Measurements from ENCODE around the gene ZNF407.
"Not testable (repeated sequence)": the region's sequence is repeated elsewhere in the genome, so short reads cannot be mapped to it uniquely, and the experiment has no call there.

The ZNF407 gene

DNA sequence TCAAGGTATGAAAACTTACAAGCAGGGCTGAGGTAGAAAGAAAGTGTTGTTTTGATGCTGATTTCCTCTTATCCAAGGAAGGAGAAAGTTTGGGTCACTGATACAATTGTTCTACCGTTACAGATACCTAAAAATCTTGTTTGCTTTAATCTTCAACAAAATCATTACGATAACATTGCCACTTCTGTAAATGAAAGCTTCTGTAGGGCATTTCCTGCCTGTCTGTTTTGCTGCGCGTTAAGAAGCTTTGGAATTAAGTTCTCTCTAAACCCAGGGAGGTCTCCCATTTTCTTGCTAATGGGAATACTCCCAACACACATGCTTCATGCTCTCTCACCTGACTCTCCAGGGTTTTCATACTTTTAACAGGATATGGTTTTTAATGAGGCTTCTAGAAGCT lies 352.8 kb downstream of the ZNF407 start:
- H3K36me3 ChIP-seq (ENCODE audit: control insufficient read depth, insufficient read depth, low read length): no peaks in the 10 kb centered on the region
- no peak overlapping the region for H3K4me3 ChIP-seq (ENCODE audit: low read length)
- no peak overlapping the region for H3K9ac ChIP-seq (ENCODE audit: low read length)
- peaks cover 5% of the 10 kb centered on the region for H3K4me1 ChIP-seq (ENCODE audit: control insufficient read depth, insufficient read depth, low read length)
- H3K27ac ChIP-seq (ENCODE audit: low read depth, low read length): no peak overlapping the region
- H3K27me3 ChIP-seq (ENCODE audit: control insufficient read depth, insufficient read depth, low read length): no peaks in the 10 kb centered on the region

GRCh38 chr18:74951165-74951760 lies 353.6 kb downstream of the ZNF407 start:
- Histone ChIP-seq H3K4me3 (ENCODE audit: low read length) (no peak overlapping the region), H3K9ac (ENCODE audit: low read length) (no peak overlapping the region), H3K27ac (ENCODE audit: low read depth, low read length) (no peak overlapping the region), H3K36me3 (ENCODE audit: control insufficient read depth, insufficient read depth, low read length) (no peaks in the 10 kb centered on the region), H3K27me3 (ENCODE audit: control insufficient read depth, insufficient read depth, low read length) (no peaks in the 10 kb centered on the region), H3K4me1 (ENCODE audit: control insufficient read depth, insufficient read depth, low read length) (peaks cover 5% of the 10 kb centered on the region)

GRCh38 chr18:74957588-74958224 lies 360.0 kb downstream of the ZNF407 start:
- no peaks in the 10 kb centered on the region for H3K4me1 ChIP-seq (ENCODE audit: control insufficient read depth, insufficient read depth, low read length)
- H3K27me3 ChIP-seq (ENCODE audit: control insufficient read depth, insufficient read depth, low read length): no peaks in the 10 kb centered on the region
- H3K4me3 ChIP-seq (ENCODE audit: low read length): no peak overlapping the region
- H3K36me3 ChIP-seq (ENCODE audit: control insufficient read depth, insufficient read depth, low read length): no peaks in the 10 kb centered on the region
- no peak overlapping the region for H3K27ac ChIP-seq (ENCODE audit: low read depth, low read length)
- no peak overlapping the region for H3K9ac ChIP-seq (ENCODE audit: low read length)

GRCh38 chr18:74959216-74959615 lies 361.5 kb downstream of the ZNF407 start:
- Histone ChIP-seq H3K4me1 (ENCODE audit: control insufficient read depth, insufficient read depth, low read length) (no peaks in the 10 kb centered on the region), H3K36me3 (ENCODE audit: control insufficient read depth, insufficient read depth, low read length) (no peaks in the 10 kb centered on the region), H3K27ac (ENCODE audit: low read depth, low read length) (no peak overlapping the region), H3K9ac (ENCODE audit: low read length) (no peak overlapping the region), H3K4me3 (ENCODE audit: low read length) (no peak overlapping the region), H3K27me3 (ENCODE audit: control insufficient read depth, insufficient read depth, low read length) (no peaks in the 10 kb centered on the region)

- no peaks in the 10 kb centered on the region for H3K27me3 ChIP-seq (ENCODE audit: control insufficient read depth, insufficient read depth, low read length)
- no peak overlapping the region for H3K4me3 ChIP-seq (ENCODE audit: low read length)
- no peak overlapping the region for H3K27ac ChIP-seq (ENCODE audit: low read depth, low read length)
Measured at GRCh38 chr18:74961596-74961995, 363.9 kb downstream of the ZNF407 start.

DNA sequence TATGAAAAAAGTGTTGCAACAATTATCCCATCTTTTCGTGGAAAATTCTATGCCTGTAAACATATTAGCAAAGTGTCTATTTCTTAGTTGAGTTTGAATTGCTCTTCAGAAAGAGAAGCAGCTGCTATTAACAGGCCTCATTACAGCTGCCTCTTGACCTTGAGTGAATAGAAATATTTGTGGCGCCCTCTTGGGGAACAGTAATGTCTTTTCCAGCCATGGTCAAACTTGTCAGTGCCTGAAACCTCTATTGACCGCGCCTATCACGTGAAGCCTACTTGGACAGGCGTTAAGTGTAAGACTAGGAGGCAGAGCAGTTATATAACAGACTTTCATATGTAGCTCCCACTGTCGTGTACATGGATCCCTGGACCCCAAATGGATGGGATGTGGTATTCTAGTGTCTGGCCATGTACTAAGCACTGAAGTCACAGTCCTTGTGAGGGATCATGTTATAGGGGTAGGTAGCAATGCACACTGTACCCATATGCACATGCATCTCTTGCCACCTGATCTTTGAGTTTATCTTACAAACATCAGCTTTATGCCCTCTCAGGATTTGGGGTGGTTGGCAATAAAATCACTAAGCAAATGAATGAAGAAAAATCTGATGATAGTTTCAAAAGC lies 366.3 kb downstream of the ZNF407 start:
- H3K27me3 ChIP-seq (ENCODE audit: control insufficient read depth, insufficient read depth, low read length): no peaks in the 10 kb centered on the region
- no peak overlapping the region for H3K27ac ChIP-seq (ENCODE audit: low read depth, low read length)
- H3K9ac ChIP-seq (ENCODE audit: low read length): no peak overlapping the region
- H3K4me1 ChIP-seq (ENCODE audit: control insufficient read depth, insufficient read depth, low read length): no peaks in the 10 kb centered on the region
- H3K4me3 ChIP-seq (ENCODE audit: low read length): no peak overlapping the region
- H3K36me3 ChIP-seq (ENCODE audit: control insufficient read depth, insufficient read depth, low read length): no peaks in the 10 kb centered on the region

More at GRCh38 chr18:74961596-74961995, 363.9 kb downstream of the ZNF407 start:
- H3K9ac ChIP-seq (ENCODE audit: low read length): no peak overlapping the region
- no peaks in the 10 kb centered on the region for H3K4me1 ChIP-seq (ENCODE audit: control insufficient read depth, insufficient read depth, low read length)
- no peaks in the 10 kb centered on the region for H3K36me3 ChIP-seq (ENCODE audit: control insufficient read depth, insufficient read depth, low read length)

DNA sequence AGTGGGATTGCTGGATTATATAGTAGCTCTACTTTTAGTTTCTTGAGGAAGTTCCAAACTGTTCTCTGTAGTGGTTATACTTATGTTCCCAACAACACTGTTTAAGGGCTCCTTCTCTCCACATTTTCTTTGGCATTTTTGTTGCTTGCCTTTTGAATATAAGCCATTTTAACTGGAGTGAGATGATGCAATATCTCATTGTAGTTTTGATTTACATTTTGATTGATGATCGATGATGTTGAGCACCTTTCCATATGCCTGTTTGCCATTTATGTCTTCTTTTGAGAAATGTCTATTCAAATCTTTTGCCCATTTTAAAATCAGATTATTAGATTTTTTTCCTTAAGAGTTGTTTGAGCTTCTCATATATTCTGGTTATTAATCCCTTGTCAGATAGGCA lies 368.0 kb downstream of the ZNF407 start:
- Histone ChIP-seq H3K4me1 (ENCODE audit: control insufficient read depth, insufficient read depth, low read length) (no peaks in the 10 kb centered on the region), H3K27me3 (ENCODE audit: control insufficient read depth, insufficient read depth, low read length) (no peaks in the 10 kb centered on the region), H3K4me3 (ENCODE audit: low read length) (no peak overlapping the region), H3K27ac (ENCODE audit: low read depth, low read length) (no peak overlapping the region), H3K36me3 (ENCODE audit: control insufficient read depth, insufficient read depth, low read length) (no peaks in the 10 kb centered on the region), H3K9ac (ENCODE audit: low read length) (no peak overlapping the region)

GRCh38 chr18:74967438-74967837 lies 369.8 kb downstream of the ZNF407 start:
- no peaks in the 10 kb centered on the region for H3K4me1 ChIP-seq (ENCODE audit: control insufficient read depth, insufficient read depth, low read length)
- no peak overlapping the region for H3K4me3 ChIP-seq (ENCODE audit: low read length)
- H3K9ac ChIP-seq (ENCODE audit: low read length): no peak overlapping the region
- no peaks in the 10 kb centered on the region for H3K36me3 ChIP-seq (ENCODE audit: control insufficient read depth, insufficient read depth, low read length)
- no peaks in the 10 kb centered on the region for H3K27me3 ChIP-seq (ENCODE audit: control insufficient read depth, insufficient read depth, low read length)
- no peak overlapping the region for H3K27ac ChIP-seq (ENCODE audit: low read depth, low read length)

GRCh38 chr18:74967979-74968378 lies 370.3 kb downstream of the ZNF407 start:
- Histone ChIP-seq H3K36me3 (ENCODE audit: control insufficient read depth, insufficient read depth, low read length) (no peaks in the 10 kb centered on the region), H3K27ac (ENCODE audit: low read depth, low read length) (no peak overlapping the region), H3K4me3 (ENCODE audit: low read length) (no peak overlapping the region), H3K27me3 (ENCODE audit: control insufficient read depth, insufficient read depth, low read length) (no peaks in the 10 kb centered on the region), H3K9ac (ENCODE audit: low read length) (no peak overlapping the region), H3K4me1 (ENCODE audit: control insufficient read depth, insufficient read depth, low read length) (no peaks in the 10 kb centered on the region)

GRCh38 chr18:74971358-74971757 lies 373.7 kb downstream of the ZNF407 start:
- H3K4me3 ChIP-seq (ENCODE audit: low read length); H3K27ac ChIP-seq (ENCODE audit: low read depth, low read length): not testable (repeated sequence)

GRCh38 chr18:74971776-74972175 lies 374.1 kb downstream of the ZNF407 start:
- not testable (repeated sequence) for H3K9ac ChIP-seq (ENCODE audit: low read length); H3K27ac ChIP-seq (ENCODE audit: low read depth, low read length)

More at GRCh38 chr18:74971358-74971757, 373.7 kb downstream of the ZNF407 start:
- H3K27me3 ChIP-seq (ENCODE audit: control insufficient read depth, insufficient read depth, low read length); H3K9ac ChIP-seq (ENCODE audit: low read length); H3K36me3 ChIP-seq (ENCODE audit: control insufficient read depth, insufficient read depth, low read length); H3K4me1 ChIP-seq (ENCODE audit: control insufficient read depth, insufficient read depth, low read length): not testable (repeated sequence)

DNA sequence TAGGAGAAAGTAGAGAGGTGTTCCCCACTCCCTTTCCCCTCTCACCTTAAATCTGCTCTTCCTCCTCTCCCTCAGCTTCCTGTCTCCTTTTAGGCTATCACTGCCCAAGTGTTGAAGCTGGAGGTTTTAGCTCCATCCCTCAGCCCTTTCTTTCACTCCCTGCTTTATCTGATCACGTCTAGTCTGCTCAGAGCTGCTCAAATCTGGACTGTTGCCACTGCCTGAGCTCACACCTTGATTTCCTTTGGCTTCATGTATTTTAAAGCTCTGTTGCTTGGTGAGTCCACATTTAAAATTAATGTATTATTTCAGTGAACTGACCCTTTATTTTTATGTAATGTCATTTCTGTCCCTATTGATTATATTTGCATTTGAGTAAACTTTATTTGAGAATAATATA lies 374.7 kb downstream of the ZNF407 start:
- Histone ChIP-seq H3K4me1 (ENCODE audit: control insufficient read depth, insufficient read depth, low read length) (no peaks in the 10 kb centered on the region), H3K27me3 (ENCODE audit: control insufficient read depth, insufficient read depth, low read length) (no peaks in the 10 kb centered on the region), H3K4me3 (ENCODE audit: low read length) (no peak overlapping the region), H3K36me3 (ENCODE audit: control insufficient read depth, insufficient read depth, low read length) (no peaks in the 10 kb centered on the region), H3K9ac (ENCODE audit: low read length) (no peak overlapping the region), H3K27ac (ENCODE audit: low read depth, low read length) (no peak overlapping the region)

More at GRCh38 chr18:74971776-74972175, 374.1 kb downstream of the ZNF407 start:
- H3K27me3 ChIP-seq (ENCODE audit: control insufficient read depth, insufficient read depth, low read length); H3K36me3 ChIP-seq (ENCODE audit: control insufficient read depth, insufficient read depth, low read length); H3K4me3 ChIP-seq (ENCODE audit: low read length); H3K4me1 ChIP-seq (ENCODE audit: control insufficient read depth, insufficient read depth, low read length): not testable (repeated sequence)

- Histone ChIP-seq H3K4me1 (ENCODE audit: control insufficient read depth, insufficient read depth, low read length) (no peaks in the 10 kb centered on the region), H3K36me3 (ENCODE audit: control insufficient read depth, insufficient read depth, low read length) (no peaks in the 10 kb centered on the region), H3K9ac (ENCODE audit: low read length) (no peak overlapping the region), H3K4me3 (ENCODE audit: low read length) (no peak overlapping the region), H3K27me3 (ENCODE audit: control insufficient read depth, insufficient read depth, low read length) (no peaks in the 10 kb centered on the region), H3K27ac (ENCODE audit: low read depth, low read length) (no peak overlapping the region)
Measured at GRCh38 chr18:74975001-74975400, 377.3 kb downstream of the ZNF407 start.
